ENCODE measurements around the gene SGMS1. TPM values are rescaled to one million over a fixed set of nuclear protein-coding genes. Genes with fewer than 3 reads are reported as not detected.

SGMS1 gene
- polyA plus RNA-seq, 1 donor (not counting 4 experiments of a cell fraction or from before 2014, with no cell fraction given) = 18.3 TPM

- no peak for TF ChIP-seq EZH2 (IDR thresholded peaks at IDR 0.05; ENCODE audit: low read length)
- TF ChIP-seq, protein P1, sequence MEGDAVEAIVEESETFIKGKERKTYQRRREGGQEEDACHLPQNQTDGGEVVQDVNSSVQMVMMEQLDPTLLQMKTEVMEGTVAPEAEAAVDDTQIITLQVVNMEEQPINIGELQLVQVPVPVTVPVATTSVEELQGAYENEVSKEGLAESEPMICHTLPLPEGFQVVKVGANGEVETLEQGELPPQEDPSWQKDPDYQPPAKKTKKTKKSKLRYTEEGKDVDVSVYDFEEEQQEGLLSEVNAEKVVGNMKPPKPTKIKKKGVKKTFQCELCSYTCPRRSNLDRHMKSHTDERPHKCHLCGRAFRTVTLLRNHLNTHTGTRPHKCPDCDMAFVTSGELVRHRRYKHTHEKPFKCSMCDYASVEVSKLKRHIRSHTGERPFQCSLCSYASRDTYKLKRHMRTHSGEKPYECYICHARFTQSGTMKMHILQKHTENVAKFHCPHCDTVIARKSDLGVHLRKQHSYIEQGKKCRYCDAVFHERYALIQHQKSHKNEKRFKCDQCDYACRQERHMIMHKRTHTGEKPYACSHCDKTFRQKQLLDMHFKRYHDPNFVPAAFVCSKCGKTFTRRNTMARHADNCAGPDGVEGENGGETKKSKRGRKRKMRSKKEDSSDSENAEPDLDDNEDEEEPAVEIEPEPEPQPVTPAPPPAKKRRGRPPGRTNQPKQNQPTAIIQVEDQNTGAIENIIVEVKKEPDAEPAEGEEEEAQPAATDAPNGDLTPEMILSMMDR (optimal IDR thresholded peaks at IDR 0.05 in 1 of 3, IDR thresholded peaks at IDR 0.05 in 1 of 3, conservative IDR thresholded peaks at IDR 0.05 in 1 of 3; ENCODE audit: extremely low read depth in 1 of 3, insufficient read depth in 2 of 3, low read length in 3 of 3) = no peak
- H3K79me2 ChIP-seq (ENCODE audit: control insufficient read depth, insufficient read depth, low read length) = no peaks in the 10 kb centered on the region
- H3K4me3 ChIP-seq (ENCODE audit: control insufficient read depth in 2 of 3, extremely low read depth in 1 of 3, insufficient read depth in 2 of 3, low read depth in 1 of 3, low read length in 3 of 3) = no peak overlapping the region
- H3K9me1 ChIP-seq (ENCODE audit: control insufficient read depth, extremely low read depth, insufficient read depth, low read length) = no peaks in the 10 kb centered on the region
- H3K36me3 ChIP-seq (ENCODE audit: control insufficient read depth in 2 of 2, extremely low read depth in 1 of 2, insufficient read depth in 2 of 2, low read length in 2 of 2) = no peaks in the 10 kb centered on the region
- H3K4me1 ChIP-seq (ENCODE audit: control insufficient read depth, extremely low read depth, insufficient read depth, low read length) = peaks cover 3% of the 10 kb centered on the region
- dilution Hi-C loops (cut with MboI; ENCODE audit: extremely low pct_ligation_motif_present, low sequenced_read_pairs) = no loop called here
- no peaks in the 10 kb centered on the region for H4K20me1 ChIP-seq (ENCODE audit: control insufficient read depth, extremely low read depth, insufficient read depth, low read length)
- no peak overlapping the region for H3K9ac ChIP-seq (ENCODE audit: control insufficient read depth, extremely low read depth, insufficient read depth, low read length)
- no peaks in the 10 kb centered on the region for H3K27me3 ChIP-seq (ENCODE audit: control insufficient read depth, extremely low read depth, insufficient read depth, low read length)
- no peak overlapping the region for H3K4me2 ChIP-seq (ENCODE audit: control insufficient read depth, extremely low read depth, insufficient read depth, low read depth, low read length)
- H2AFZ ChIP-seq (ENCODE audit: control insufficient read depth, low read length) = no peak overlapping the region
- no peak overlapping the region for H3K27ac ChIP-seq (ENCODE audit: control insufficient read depth, insufficient read depth, low read length)
- no peaks in the 10 kb centered on the region for H3K9me3 ChIP-seq (ENCODE audit: control insufficient read depth, low read depth, low read length)
- FAIRE-seq (no peak), DNase-seq (ENCODE audit: low read depth, low spot score) (no peak)
Observed at GRCh38 chr10:50423448-50423847, 200.3 kb downstream of the SGMS1 start.

DNA sequence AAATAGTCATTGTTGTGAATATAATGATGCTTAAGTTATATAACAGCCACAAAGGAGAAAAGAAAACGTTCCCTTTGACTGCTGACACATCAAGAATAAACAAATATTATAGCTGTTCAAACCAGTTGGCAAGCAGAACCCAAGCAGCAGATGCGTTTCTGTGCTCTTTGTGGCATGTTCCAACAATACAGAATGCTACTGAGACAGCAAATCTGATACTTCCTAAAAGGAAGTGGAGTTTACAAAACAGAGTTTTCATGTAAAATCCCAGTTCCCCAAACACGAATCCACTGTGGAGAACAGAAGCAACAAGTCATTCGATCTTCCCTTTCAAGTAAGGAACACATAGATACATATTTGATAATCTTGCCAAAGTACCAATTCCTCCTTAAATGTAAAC lies 201.5 kb downstream of the SGMS1 start:
- dilution Hi-C loops (cut with MboI; ENCODE audit: extremely low pct_ligation_motif_present, low sequenced_read_pairs) = no loop called here
- Histone ChIP-seq H3K27ac (ENCODE audit: control insufficient read depth, insufficient read depth, low read length) (no peak overlapping the region), H3K9me1 (ENCODE audit: control insufficient read depth, extremely low read depth, insufficient read depth, low read length) (no peaks in the 10 kb centered on the region), H3K4me3 (ENCODE audit: control insufficient read depth in 2 of 3, extremely low read depth in 1 of 3, insufficient read depth in 2 of 3, low read depth in 1 of 3, low read length in 3 of 3) (no peak overlapping the region), H3K36me3 (ENCODE audit: control insufficient read depth in 2 of 2, extremely low read depth in 1 of 2, insufficient read depth in 2 of 2, low read length in 2 of 2) (no peaks in the 10 kb centered on the region), H3K79me2 (ENCODE audit: control insufficient read depth, insufficient read depth, low read length) (peaks cover 7% of the 10 kb centered on the region), H3K4me2 (ENCODE audit: control insufficient read depth, extremely low read depth, insufficient read depth, low read depth, low read length) (no peak overlapping the region), H3K9me3 (ENCODE audit: control insufficient read depth, low read depth, low read length) (no peaks in the 10 kb centered on the region), H3K9ac (ENCODE audit: control insufficient read depth, extremely low read depth, insufficient read depth, low read length) (no peak overlapping the region), H3K27me3 (ENCODE audit: control insufficient read depth, extremely low read depth, insufficient read depth, low read length) (no peaks in the 10 kb centered on the region), H2AFZ (ENCODE audit: control insufficient read depth, low read length) (no peak overlapping the region), H3K4me1 (ENCODE audit: control insufficient read depth, extremely low read depth, insufficient read depth, low read length) (peaks cover 4% of the 10 kb centered on the region), H4K20me1 (ENCODE audit: control insufficient read depth, extremely low read depth, insufficient read depth, low read length) (no peaks in the 10 kb centered on the region)
- no peak for FAIRE-seq
- no peak for DNase-seq (ENCODE audit: low read depth, low spot score)
- TF ChIP-seq, protein P1 (optimal IDR thresholded peaks at IDR 0.05 in 1 of 3, IDR thresholded peaks at IDR 0.05 in 1 of 3, conservative IDR thresholded peaks at IDR 0.05 in 1 of 3; ENCODE audit: extremely low read depth in 1 of 3, insufficient read depth in 2 of 3, low read length in 3 of 3) = no peak
- TF ChIP-seq EZH2 (IDR thresholded peaks at IDR 0.05; ENCODE audit: low read length) = no peak
